ENCODE results near the gene FZD1.

GRCh38 chr7:91293136-91293535 lies 28.9 kb downstream of the FZD1 start:
- TF ChIP-seq CTCF (IDR thresholded peaks at IDR 0.05; ENCODE audit: low read depth, low read length) (no peak), EZH2phosphoT487 (IDR thresholded peaks at IDR 0.05; ENCODE audit: low read depth) (no peak)
